Ovary (tissue), 3 donors: ENCODE measurements around the gene PPP1R9A.

ENCODE experiments used
- CTCF ChIP-seq, 3 donors: fragments of 450-650 bp in 2 of 3; fragments of 200-600 bp in 1 of 3; IDR thresholded peaks; one replicate each; pipeline versions ENCODE4 v1.5.1 to v1.8.0; 2016 to 2022; ENCODE audit warnings: antibody characterized with exemption in 3 of 3, mild to moderate bottlenecking in 1 of 3
- POLR2A ChIP-seq: fragments of 450-650 bp; IDR thresholded peaks from one replicate; pipeline ENCODE4 v1.6.1; 2017; ENCODE audit warnings: antibody characterized with exemption, mild to moderate bottlenecking, moderate library complexity
- donor health status: DM: no; HTN: no; CAD: no.

GRCh38 chr7:95335093-95335492, 427.7 kb downstream of the PPP1R9A start:
- TF ChIP-seq CTCF (IDR thresholded peaks at IDR 0.05), result no peak
- no peak for TF ChIP-seq POLR2A
